Measurements from ENCODE around the gene ARF1.

Gene ARF1

DNA sequence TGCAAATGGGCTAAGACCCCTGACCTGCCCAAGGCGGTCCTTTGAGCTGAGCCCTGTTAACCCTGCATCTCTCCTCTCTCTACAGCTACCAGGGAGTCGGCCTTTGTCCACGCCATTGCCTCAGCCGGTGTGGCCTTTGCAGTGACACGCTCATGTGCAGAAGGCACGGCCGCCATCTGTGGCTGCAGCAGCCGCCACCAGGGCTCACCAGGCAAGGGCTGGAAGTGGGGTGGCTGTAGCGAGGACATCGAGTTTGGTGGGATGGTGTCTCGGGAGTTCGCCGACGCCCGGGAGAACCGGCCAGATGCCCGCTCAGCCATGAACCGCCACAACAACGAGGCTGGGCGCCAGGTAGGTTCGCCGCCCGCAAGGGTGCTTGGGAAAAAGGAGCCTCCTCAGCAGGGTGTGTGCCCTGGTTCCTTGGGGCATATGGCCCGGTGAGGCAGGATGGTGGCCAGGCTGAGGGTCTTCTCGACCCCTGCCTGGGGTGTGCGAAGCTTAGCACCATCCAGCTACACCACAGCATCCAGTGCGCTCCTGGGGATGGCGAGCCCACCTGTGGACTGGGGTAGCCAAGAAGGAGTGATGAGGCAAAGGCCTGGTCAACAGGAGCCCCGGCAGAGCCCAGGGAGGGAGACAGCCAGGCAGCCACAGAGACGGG, 31.8 kb upstream of the ARF1 start:
- no peak for DNase-seq

DNA sequence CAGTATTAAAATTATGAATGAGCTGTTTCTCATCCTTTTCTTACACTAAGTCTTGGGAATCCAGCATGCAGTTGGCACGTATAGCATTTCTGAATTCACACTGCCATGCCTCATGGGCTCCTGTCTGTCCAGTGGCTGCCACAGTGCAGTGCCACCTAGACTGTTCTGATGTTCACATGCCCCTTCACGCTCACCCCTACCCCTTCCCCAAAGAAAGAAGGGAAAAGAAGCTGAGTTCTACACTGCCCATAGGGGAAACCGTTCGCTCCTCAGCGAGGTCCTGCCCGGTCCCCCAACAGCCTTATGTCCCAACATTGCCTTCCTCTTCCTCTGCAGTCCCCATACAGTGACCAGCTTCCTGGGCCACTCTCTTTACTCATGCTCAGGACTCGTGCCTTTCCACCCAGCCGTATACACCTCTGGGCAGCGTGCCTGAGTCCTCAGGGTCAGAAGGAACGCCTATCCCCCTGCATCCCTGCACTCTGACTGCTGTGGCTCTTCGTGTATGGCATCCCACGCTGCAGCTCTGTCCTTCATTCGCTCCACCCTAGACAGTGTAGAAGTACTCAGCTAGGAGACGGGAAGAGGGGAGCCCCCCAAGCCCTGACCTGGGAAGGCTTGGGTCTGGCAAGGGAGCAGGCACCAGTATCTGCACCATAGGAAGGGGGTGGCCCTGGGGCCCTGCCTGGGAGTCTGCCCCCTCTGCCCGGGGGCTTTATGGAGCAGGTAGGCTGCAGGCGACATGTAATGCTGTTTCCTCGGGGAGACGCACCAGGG, 24.1 kb upstream of the ARF1 start:
- DNase-seq, result no peak

DNA sequence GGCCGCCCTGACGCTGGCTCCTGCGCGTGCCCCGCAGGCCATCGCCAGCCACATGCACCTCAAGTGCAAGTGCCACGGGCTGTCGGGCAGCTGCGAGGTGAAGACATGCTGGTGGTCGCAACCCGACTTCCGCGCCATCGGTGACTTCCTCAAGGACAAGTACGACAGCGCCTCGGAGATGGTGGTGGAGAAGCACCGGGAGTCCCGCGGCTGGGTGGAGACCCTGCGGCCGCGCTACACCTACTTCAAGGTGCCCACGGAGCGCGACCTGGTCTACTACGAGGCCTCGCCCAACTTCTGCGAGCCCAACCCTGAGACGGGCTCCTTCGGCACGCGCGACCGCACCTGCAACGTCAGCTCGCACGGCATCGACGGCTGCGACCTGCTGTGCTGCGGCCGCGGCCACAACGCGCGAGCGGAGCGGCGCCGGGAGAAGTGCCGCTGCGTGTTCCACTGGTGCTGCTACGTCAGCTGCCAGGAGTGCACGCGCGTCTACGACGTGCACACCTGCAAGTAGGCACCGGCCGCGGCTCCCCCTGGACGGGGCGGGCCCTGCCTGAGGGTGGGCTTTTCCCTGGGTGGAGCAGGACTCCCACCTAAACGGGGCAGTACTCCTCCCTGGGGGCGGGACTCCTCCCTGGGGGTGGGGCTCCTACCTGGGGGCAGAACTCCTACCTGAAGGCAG, 23.4 kb upstream of the ARF1 start:
- no peak for DNase-seq

GRCh38 chr1:228059634-228060457, 22.7 kb upstream of the ARF1 start:
- no peak for DNase-seq

DNA sequence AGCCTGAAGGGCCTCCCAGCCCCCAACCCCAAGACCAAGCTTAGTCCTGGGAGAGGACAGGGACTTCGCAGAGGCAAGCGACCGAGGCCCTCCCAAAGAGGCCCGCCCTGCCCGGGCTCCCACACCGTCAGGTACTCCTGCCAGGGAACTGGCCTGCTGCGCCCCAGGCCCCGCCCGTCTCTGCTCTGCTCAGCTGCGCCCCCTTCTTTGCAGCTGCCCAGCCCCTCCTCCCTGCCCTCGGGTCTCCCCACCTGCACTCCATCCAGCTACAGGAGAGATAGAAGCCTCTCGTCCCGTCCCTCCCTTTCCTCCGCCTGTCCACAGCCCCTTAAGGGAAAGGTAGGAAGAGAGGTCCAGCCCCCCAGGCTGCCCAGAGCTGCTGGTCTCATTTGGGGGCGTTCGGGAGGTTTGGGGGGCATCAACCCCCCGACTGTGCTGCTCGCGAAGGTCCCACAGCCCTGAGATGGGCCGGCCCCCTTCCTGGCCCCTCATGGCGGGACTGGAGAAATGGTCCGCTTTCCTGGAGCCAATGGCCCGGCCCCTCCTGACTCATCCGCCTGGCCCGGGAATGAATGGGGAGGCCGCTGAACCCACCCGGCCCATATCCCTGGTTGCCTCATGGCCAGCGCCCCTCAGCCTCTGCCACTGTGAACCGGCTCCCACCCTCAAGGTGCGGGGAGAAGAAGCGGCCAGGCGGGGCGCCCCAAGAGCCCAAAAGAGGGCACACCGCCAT, 21.9 kb upstream of the ARF1 start:
- DNase-seq, result no peak

- DNase-seq, result no peak
Measured at GRCh38 chr1:228061411-228062084, 21.0 kb upstream of the ARF1 start.

- no peak for DNase-seq
Measured at GRCh38 chr1:228062085-228062791, 20.3 kb upstream of the ARF1 start.

- no peak for DNase-seq
Measured at GRCh38 chr1:228062812-228063211, 19.7 kb upstream of the ARF1 start.

DNA sequence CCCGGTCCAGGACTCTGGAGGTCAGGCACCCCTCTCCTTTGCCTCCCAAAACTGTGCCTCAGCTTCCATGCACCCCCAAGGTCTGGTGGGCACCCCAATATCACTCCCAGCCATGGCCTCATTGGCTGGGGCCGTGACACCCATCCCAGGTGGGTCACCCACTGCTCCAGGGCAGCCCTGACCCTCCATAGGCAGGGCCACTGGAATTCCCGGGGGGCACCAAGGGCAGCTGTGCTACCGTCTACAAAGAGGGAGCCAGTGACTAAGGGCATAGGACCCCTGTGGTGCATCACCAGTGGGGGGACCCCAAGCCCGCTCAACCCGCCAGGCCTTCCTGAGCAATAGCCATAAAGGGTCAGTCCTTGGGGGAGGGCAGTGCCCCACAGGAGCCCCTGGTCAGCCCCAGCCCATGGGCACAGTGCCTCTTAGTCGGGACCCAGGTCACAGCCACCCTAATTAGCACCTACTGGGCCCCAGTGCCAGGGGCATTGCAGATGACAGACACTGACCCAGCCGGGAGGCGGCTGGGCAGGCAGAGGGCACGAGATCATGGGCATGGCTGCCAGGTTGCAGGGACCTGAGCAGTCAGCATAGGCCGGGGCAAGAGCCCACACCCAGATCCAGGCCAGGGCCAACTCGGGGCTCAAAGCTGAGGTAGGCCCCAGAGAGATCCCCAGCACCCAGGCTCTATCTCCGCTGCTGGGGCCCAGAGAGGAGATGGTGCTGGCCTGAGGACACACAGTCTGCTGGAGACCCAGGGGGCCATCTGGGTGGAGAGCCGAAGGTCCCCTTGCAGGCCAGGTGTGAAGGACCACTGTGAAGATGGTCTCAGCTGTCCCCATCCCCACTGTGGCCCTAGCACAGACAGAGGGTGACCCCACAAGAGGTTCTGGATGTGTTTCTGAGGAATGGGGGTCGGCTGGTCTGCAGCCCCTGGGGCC, 19.0 kb upstream of the ARF1 start:
- DNase-seq, result no peak

- DNase-seq, result no peak
Measured at GRCh38 chr1:228064296-228064695, 18.2 kb upstream of the ARF1 start.

- DNase-seq, result no peak
Measured at GRCh38 chr1:228064741-228065542, 17.6 kb upstream of the ARF1 start.

- DNase-seq, result no peak
Measured at GRCh38 chr1:228065543-228066347, 16.8 kb upstream of the ARF1 start.

- no peak for DNase-seq
Measured at GRCh38 chr1:228066416-228066815, 16.1 kb upstream of the ARF1 start.

DNA sequence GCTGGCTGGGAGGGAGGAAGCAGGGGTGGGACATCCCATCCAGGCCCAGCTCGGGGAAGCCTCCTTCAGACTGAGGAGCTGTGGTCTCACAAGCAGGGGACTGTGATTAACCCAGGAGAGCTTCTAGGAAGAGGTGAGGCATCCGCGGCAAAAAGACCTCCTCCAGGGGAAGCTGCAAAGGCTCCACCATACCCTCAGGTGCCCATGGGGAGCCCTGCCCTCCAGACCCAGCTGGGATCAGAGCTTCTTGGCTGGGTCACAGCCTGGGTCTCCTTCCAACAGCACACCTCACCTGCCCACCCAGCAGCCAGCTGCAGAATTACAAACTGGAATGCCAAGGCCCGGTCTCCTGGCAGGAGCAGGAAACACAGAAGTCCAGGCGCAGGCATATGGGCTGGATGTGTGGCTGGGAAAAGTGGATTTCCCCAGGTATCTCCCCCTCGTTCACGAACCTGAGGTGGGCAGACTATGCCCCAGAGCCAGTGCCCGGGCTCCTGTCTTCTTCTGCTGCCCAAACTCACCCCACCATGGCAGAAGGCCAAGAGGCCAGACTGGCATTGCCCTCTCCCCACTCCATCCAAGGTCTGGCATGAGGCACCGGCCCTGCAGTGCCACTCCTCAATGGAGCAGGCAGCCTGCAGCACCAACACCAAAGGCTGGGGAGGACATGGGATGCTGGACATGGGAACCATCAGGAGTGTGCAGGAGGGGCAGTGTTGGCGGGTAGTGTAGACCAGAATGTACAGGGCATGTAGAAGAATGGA, 15.4 kb upstream of the ARF1 start:
- no peak for DNase-seq

DNA sequence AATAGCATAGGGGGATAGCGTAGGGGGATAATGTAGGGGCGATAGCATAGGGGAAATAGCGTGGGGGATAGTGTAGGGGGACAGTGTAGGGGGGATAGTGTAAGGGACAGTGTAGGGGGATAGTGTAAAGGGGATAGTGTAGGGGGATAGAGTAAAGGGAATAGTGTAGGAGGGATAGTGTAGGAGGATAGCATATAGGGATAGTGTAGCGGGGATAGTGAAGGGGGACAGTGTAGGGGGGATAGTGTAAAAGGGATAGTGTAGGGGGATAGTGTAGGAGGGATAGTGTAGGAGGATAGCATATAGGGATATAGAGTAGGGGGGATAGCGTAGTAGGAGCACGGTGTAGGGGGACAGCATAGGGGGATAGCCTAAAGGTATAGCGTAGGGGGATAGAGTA, 14.1 kb upstream of the ARF1 start:
- no peak for DNase-seq

- DNase-seq, result no peak
Measured at GRCh38 chr1:228070173-228070572, 12.3 kb upstream of the ARF1 start.

DNA sequence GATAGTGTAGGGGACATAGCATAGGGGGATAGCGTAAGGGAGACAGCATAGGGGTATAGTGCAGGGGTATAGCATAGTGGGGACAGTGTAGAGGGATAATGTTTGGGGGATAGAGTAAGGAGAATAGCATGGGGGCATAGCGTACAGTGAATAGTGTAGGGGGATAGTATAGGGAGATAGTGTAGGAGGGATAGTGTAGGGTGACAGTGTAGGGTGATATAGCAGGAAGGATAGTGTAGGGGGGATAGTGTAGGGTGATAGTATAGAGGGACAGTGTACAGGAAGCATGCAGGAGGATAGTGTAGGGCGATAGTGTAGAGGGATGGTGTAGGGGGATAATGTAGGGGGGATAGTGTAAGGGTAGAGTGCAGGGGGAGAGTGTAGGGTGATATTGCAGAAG, 11.7 kb upstream of the ARF1 start:
- no peak for DNase-seq

Measured in NCI-H1417 treated with DMSO at 0.1 percent for 48 hours (cell line).